Ovary (tissue), 9 donors: ENCODE measurements around the gene CNPPD1. TPM values are rescaled to one million over a fixed set of nuclear protein-coding genes. Genes with fewer than 3 reads are reported as not detected.
A peak's percentile ranks its signal among the peaks of the same experiment; 100 is the strongest.

Experiments used
- DNase-seq, 5 donors: peaks; one replicate each; pipeline ENCODE4 v3.0.0-alpha.2; 2019 to 2020
- H3K27ac ChIP-seq, 2 donors: fragments of 200-600 bp; one replicate each; pipeline versions ENCODE4 v1.5.1 to v1.8.0; 2019 to 2022
- H3K27me3 ChIP-seq: fragments of 200-600 bp; one replicate; pipeline ENCODE4 v1.8.0; 2022
- H3K36me3 ChIP-seq: fragments of 200-600 bp; sonication (generic); one replicate; pipeline ENCODE4 v1.5.1; 2019
- H3K4me1 ChIP-seq: one replicate; pipeline ENCODE4 v1.8.1; 2013; ENCODE audit warnings: mild to moderate bottlenecking, moderate library complexity; ENCODE audit not compliant: insufficient read depth
- H3K4me3 ChIP-seq: fragments of 200-600 bp; sonication (generic); one replicate; pipeline ENCODE4 v1.5.1; 2017
- H3K9me3 ChIP-seq, 2 donors: fragments of 200-600 bp in 1 of 2; sonication (generic) in 1 of 2; one replicate each; pipeline versions ENCODE4 v1.5.1 to v1.8.1; 2013 to 2019; ENCODE audit warnings: mild to moderate bottlenecking in 1 of 2, moderate library complexity in 1 of 2
- CTCF ChIP-seq, 3 donors: fragments of 450-650 bp in 2 of 3; fragments of 200-600 bp in 1 of 3; IDR thresholded peaks; one replicate each; pipeline versions ENCODE4 v1.5.1 to v1.8.0; 2016 to 2022; ENCODE audit warnings: antibody characterized with exemption in 3 of 3, mild to moderate bottlenecking in 1 of 3
- EP300 ChIP-seq: sonication (generic); formaldehyde crosslinking; IDR thresholded peaks from one replicate; pipeline ENCODE4 v1.6.1; 2017; ENCODE audit warnings: antibody characterized with exemption
- POLR2A ChIP-seq: fragments of 450-650 bp; IDR thresholded peaks from one replicate; pipeline ENCODE4 v1.6.1; 2017; ENCODE audit warnings: antibody characterized with exemption, mild to moderate bottlenecking, moderate library complexity
- WGBS, 3 donors: extraction: QIAGEN DNeasy Blood & Tissue Kit in 1 of 3; methylation state at CpG; one replicate each; pipeline versions ENCODE4 v1.1.5 to v1.1.7; 2013 to 2017; 5-methylcytosine and 5-hydroxymethylcytosine counted together
- intact Hi-C, 4 donors: fragments of 100-400 bp; cut with DNase I; formaldehyde crosslinking; loops; one replicate each; pipeline versions ENCODE4 v1.11.0 to v1.15.1; 2022 to 2023
- polyA plus RNA-seq, 2 donors: library from polyadenylated mRNA; stranded (reverse); fragments of 200-250 nt in 1 of 2; fragments of 350-450 nt in 1 of 2; fragmentation: Illumina TruSeq in 1 of 2; extraction: RNeasy Lipid Tissue Mini Kit (QIAGEN cat#74804) in 1 of 2; gene quantifications; one replicate each; pipeline ENCODE4 v1.2.3, GENCODE V29; 2013 to 2014
- total RNA-seq, 7 donors: library from RNA; depleted of rRNA in 2 of 7; stranded (reverse); fragments of >200 nt in 2 of 7; fragmentation: NEBNext Ultra II Directional in 3 of 7; extraction: Animal tissue kit (Norgen Biotek cat#: 25700) in 3 of 7; gene quantifications; one replicate each; pipeline versions ENCODE4 v1.1.0 to v1.2.4, GENCODE V29; 2016 to 2023
- donor health status: DM: no; HTN: no; CAD: no; lungs with moderate emphysema.
- donor health status: DM: no; HTN: no; CAD: no.
- donor health status: Bipolar disorder and iron deficiency.
- donor health status: DM: yes; HTN: yes; CAD: no.
- donor health status: DM: no; HTN: no; CAD: no.
- donor health status: DM: yes; HTN: yes; CAD: no.

The CNPPD1 gene
- total and polyA plus RNA-seq, 9 donors, result 27.1 to 68.2 (median 55.4) TPM

- TF ChIP-seq EP300, result no peak
- TF ChIP-seq POLR2A, result peak; percentile 53
- peak within 1 kb of the TSS; percentile 53 for H3K4me3 ChIP-seq
- H3K9me3 ChIP-seq, result no peaks in the 10 kb centered on the region
- H3K4me1 ChIP-seq, result peaks cover 2% of the 10 kb centered on the region
- H3K27me3 ChIP-seq, result no peaks in the 10 kb centered on the region
- H3K27ac ChIP-seq, result peak within 1 kb of the TSS; percentile 54 to 88
- H3K36me3 ChIP-seq, result no peaks in the 10 kb centered on the region
- 2 to 3% (median 3%) methylated on average over 67 to 71 of the region's 71 CpGs for WGBS, 3 donors
- intact Hi-C loops, result loop anchor here in 2 of 4 donors (5.0 kb wide), 2 partner anchors 37 to 42 kb away; partner anchors contain the start of genes CNPPD1 (in 1 of the 2) and RETREG2 (in 1 of the 2)
- DNase-seq, result peak; percentile 99 to 100 (median 99)
Observed at GRCh38 chr2:219218732-219219701, 42.3 kb upstream of the CNPPD1 start, which contains the start of gene ABCB6. TSS of gene ABCB6 (minus strand) at chr2:219218958. CDS start at chr2:219218673, 285 bp downstream.

DNA sequence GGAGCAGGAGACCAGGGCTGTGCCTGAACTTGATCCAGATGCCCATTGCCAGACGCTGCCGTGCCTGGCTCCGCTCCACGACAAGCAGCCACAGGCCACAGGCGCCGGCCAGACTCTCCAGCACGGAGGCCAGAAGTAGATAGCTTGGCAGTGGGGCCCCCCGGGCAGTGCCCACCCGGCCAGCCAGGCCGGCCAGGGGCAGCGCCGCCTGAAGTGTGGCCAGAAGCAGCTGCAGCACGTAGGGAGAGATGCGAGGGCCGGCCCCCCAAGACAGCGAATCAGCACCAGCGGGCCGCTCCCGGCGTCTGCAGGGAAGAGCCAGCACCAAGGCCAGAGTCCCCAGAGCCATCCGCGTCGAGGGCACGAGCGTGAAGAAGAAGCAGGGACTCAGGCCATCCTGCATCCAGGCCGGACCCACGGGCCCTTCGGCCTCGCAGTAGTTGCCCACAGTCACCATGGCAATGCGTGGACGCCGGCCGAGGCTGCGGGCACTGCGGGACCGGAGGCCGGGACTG is 41.5 kb upstream of the CNPPD1 start:
- Histone ChIP-seq H3K27ac (peak overlapping the region; percentile 54 to 88), H3K27me3 (no peaks in the 10 kb centered on the region), H3K4me1 (peaks cover 2% of the 10 kb centered on the region), H3K4me3 (peak overlapping the region; percentile 53), H3K36me3 (no peaks in the 10 kb centered on the region), H3K9me3 (no peaks in the 10 kb centered on the region)
- TF ChIP-seq CTCF (IDR thresholded peaks at IDR 0.05) (peak in 1 of 3 donors; percentile 12), POLR2A (no peak), EP300 (no peak)
- peak; percentile 63 to 78 (median 76) for DNase-seq
- intact Hi-C loops, result loop anchor here in 2 of 4 donors (5.0 kb wide), 2 partner anchors 36 to 41 kb away; partner anchors contain the start of genes CNPPD1 (in 1 of the 2) and RETREG2 (in 1 of the 2)
- 0 to 1% (median 0%) methylated on average over 15 to 37 of the region's 37 CpGs for WGBS, 3 donors

DNA sequence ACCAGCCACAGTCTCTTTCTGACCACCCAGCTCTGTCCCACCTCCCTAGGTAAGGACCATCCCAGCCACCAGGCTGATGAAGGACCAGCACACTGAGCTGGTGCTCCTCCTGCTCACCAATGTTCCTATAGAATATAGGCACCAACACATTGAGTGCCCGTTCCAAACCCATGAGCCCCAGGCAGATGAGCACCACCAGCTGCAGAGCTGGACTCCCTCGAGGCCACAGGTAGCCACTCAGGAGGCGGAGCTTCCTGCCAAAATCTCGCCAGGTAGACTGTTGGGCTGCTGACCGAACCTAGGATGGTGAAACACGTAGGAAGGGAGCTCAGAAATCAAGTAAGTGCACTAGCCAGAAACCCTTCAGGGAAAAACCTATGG is 39.8 kb upstream of the CNPPD1 start:
- DNase-seq, result no peak
- no peak for TF ChIP-seq CTCF (IDR thresholded peaks at IDR 0.05)
- TF ChIP-seq EP300, result no peak
- no peak for TF ChIP-seq POLR2A
- Histone ChIP-seq H3K4me1 (peaks cover 2% of the 10 kb centered on the region), H3K27ac (no peak overlapping the region), H3K4me3 (no peak overlapping the region), H3K36me3 (no peaks in the 10 kb centered on the region), H3K27me3 (no peaks in the 10 kb centered on the region), H3K9me3 (no peaks in the 10 kb centered on the region)
- WGBS, 3 donors, result 85 to 87% (median 86%) methylated on average over 6 of the region's 6 CpGs
- intact Hi-C loops, result loop anchor here in 2 of 4 donors (5.0 kb wide), 2 partner anchors 34 to 39 kb away; partner anchors contain the start of genes CNPPD1 (in 1 of the 2) and RETREG2 (in 1 of the 2)

DNA sequence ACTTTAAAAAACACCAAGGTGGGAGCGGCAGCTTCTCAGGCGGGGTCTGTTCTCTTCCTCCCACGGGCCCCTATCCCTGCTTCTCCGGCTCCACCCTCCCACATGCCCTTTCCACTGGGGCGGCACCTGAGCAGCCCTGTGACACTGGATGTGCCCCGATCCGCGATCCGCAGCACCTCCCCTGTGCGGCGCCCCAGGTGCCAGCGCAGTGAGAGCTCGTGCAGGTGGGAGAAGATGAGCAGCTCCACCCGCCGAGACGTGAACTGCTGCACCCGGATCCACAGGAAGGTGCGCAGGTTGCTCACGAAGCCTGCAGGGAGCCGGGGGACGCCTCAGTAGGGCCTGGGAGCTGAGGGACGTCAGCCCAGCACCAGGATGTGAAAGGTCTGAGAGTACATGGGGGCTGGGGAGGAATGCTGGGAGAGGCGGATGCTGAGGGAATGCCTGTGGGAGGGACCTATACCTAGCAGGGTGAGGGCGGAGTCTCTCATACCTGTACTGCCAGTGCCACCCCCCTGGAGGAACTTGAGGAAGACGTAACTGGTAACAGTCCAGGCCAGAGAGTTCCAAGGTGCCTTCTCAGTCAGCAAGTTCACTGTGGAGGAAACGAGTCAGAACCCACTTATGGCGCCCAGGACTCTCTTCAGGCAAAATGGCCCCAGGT is 39.3 kb upstream of the CNPPD1 start:
- H3K27ac ChIP-seq, result no peak overlapping the region
- DNase-seq, result peak in 1 of 5 donors; percentile 41
- H3K4me3 ChIP-seq, result no peak overlapping the region
- intact Hi-C loops, result loop anchor here in 2 of 4 donors (5.0 kb wide), 2 partner anchors 34 to 39 kb away; partner anchors contain the start of genes CNPPD1 (in 1 of the 2) and RETREG2 (in 1 of the 2)
- TF ChIP-seq POLR2A (no peak), CTCF (IDR thresholded peaks at IDR 0.05) (no peak), EP300 (no peak)
- H3K27me3 ChIP-seq, result no peaks in the 10 kb centered on the region
- H3K4me1 ChIP-seq, result peaks cover 2% of the 10 kb centered on the region
- H3K36me3 ChIP-seq, result no peaks in the 10 kb centered on the region
- H3K9me3 ChIP-seq, result no peaks in the 10 kb centered on the region
- 88 to 90% (median 88%) methylated on average over 27 of the region's 27 CpGs for WGBS, 3 donors
